ENCODE data around the gene LRRC34.

- TF ChIP-seq POU5F1 (IDR thresholded peaks at IDR 0.05; ENCODE audit: borderline replicate concordance, low read depth, low read length, partially characterized antibody) (no peak), POLR2A (conservative IDR thresholded peaks at IDR 0.05) (no peak), EHMT2 (IDR thresholded peaks at IDR 0.05) (no peak), C11orf30 (IDR thresholded peaks at IDR 0.05; ENCODE audit: low read depth) (no peak), XRCC3 (IDR thresholded peaks at IDR 0.05) (no peak), CTCF (IDR thresholded peaks at IDR 0.05 in 2 of 3, conservative IDR thresholded peaks at IDR 0.05 in 1 of 3; ENCODE audit: insufficient read depth in 2 of 3, low read depth in 1 of 3, low read length in 3 of 3) (no peak), E2F8 (IDR thresholded peaks at IDR 0.05; ENCODE audit: low read depth, partially characterized antibody) (no peak), FOS (IDR thresholded peaks at IDR 0.05; ENCODE audit: extremely low read depth, insufficient read length) (no peak), MLX (CRISPR knock-in tag; conservative IDR thresholded peaks at IDR 0.05) (no peak), CEBPB (tag; IDR thresholded peaks at IDR 0.05) (no peak), ARID3B (CRISPR knock-in tag; IDR thresholded peaks at IDR 0.05; ENCODE audit: borderline replicate concordance) (no peak), SREBF2 (CRISPR knock-in tag; IDR thresholded peaks at IDR 0.05) (no peak), REST (IDR thresholded peaks at IDR 0.05; ENCODE audit: borderline replicate concordance) (no peak), REST (CRISPR knock-in tag; IDR thresholded peaks at IDR 0.05; ENCODE audit: low read depth) (no peak)
Observed at GRCh38 chr3:169811631-169812331, 923 bp downstream of the LRRC34 start.
